ENCODE results near the gene ELOVL1. TPM values are rescaled to one million over a fixed set of nuclear protein-coding genes. Genes with fewer than 3 reads are reported as not detected.

The ELOVL1 gene
- total RNA-seq, 1 experiment from 2014 or later: 91.3 TPM

- H3K4me2 ChIP-seq (ENCODE audit: low read length): no peak overlapping the region
- no TSS peak for BruUV-seq (replicated peaks)
- ChIA-PET RAD21 (ENCODE audit: low non-redundant PET in 1 of 2, low total read pairs in 2 of 2, uncharacterized antibody in 2 of 2, unreplicated experiment in 2 of 2) (interaction anchor here in 1 of 2 experiments (0.7 kb wide), 1 partner anchor 24 kb away, joined by 3 read pairs; no protein-coding TSS in a partner anchor), POLR2A (no interaction called here), CTCF (no interaction called here)
- no peaks in the 10 kb centered on the region for H3K27me3 ChIP-seq (ENCODE audit: insufficient read depth, low read length)
- DNase-seq (ENCODE audit: low read depth, low spot score): no peak
- no peak overlapping the region for H3K9ac ChIP-seq (ENCODE audit: low read length)
- no peaks in the 10 kb centered on the region; a peak in 1 of 4 replicates for H3K36me3 ChIP-seq (ENCODE audit: control insufficient read depth in 1 of 2, insufficient read depth in 2 of 2, low read length in 2 of 2)
- no peak overlapping the region for H2AFZ ChIP-seq (ENCODE audit: low read depth, low read length, poor library complexity, severe bottlenecking)
- intact Hi-C loops (cut with micrococcal nuclease): no loop called here
- H3K4me3 ChIP-seq (replicated peaks in 1 of 2; ENCODE audit: low read depth in 1 of 2, low read length in 2 of 2): no peak overlapping the region
- no peaks in the 10 kb centered on the region for H3K9me2 ChIP-seq (ENCODE audit: insufficient read depth)
- TF ChIP-seq SRF (IDR thresholded peaks at IDR 0.05; ENCODE audit: low read depth) (no peak), ZNF274 (IDR thresholded peaks at IDR 0.05; ENCODE audit: low read depth, low read length) (no peak), YY1 (IDR thresholded peaks at IDR 0.05; ENCODE audit: extremely low read depth, insufficient replicate concordance, low read depth, low read length) (no peak), JUND (IDR thresholded peaks at IDR 0.05) (no peak), CTCF (IDR thresholded peaks at IDR 0.05 in 2 of 3, conservative IDR thresholded peaks at IDR 0.05 in 1 of 3; ENCODE audit: borderline replicate concordance in 1 of 3, insufficient read depth in 1 of 3, low read depth in 2 of 3, low read length in 2 of 3) (no peak), ELF1 (IDR thresholded peaks at IDR 0.05; ENCODE audit: borderline replicate concordance, low read depth) (no peak), TCF7L2 (IDR thresholded peaks at IDR 0.05; ENCODE audit: borderline replicate concordance, extremely low read depth, insufficient read depth, insufficient read length) (no peak), REST (IDR thresholded peaks at IDR 0.05; ENCODE audit: low read depth) (no peak), SP1 (IDR thresholded peaks at IDR 0.05; ENCODE audit: low read depth) (no peak)
- ATAC-seq: no peak
- no peak overlapping the region for H3K27ac ChIP-seq (ENCODE audit: low read depth, low read length)
- peaks cover 3 to 16% of the 10 kb centered on the region in 2 experiments; a peak in 3 of 4 replicates for H3K4me1 ChIP-seq (ENCODE audit: control insufficient read depth in 1 of 2, insufficient read depth in 2 of 2, low read length in 2 of 2)
- H3K9me3 ChIP-seq (ENCODE audit: control insufficient read depth in 1 of 2, insufficient read depth in 1 of 2, low read depth in 1 of 2, low read length in 2 of 2): no peaks in the 10 kb centered on the region
- peaks cover 29% of the 10 kb centered on the region for H3K79me2 ChIP-seq (ENCODE audit: insufficient read depth, low read length)
- H4K20me1 ChIP-seq (ENCODE audit: insufficient read depth): no peaks in the 10 kb centered on the region
Observed at GRCh38 chr1:43392702-43393101, 24.9 kb upstream of the ELOVL1 start.
